MCF 10A (cell line): ENCODE data around the gene PARD3B. TPM values are rescaled to one million over a fixed set of nuclear protein-coding genes. Genes with fewer than 3 reads are reported as not detected.

Experiments used
- BruUV-seq: library from RNA; stranded (reverse); fragments of 400-500 nt; replicated peaks from 2 replicates; lab custom pipeline; 2021; lab: Mats Ljungman, UMichigan
- CTCF ChIA-PET: fragments of 300-600 bp; sonication (Branson Sonifier 250); formaldehyde crosslinking; extraction: SDS; loops from one replicate; lab custom pipeline; 2021; ENCODE audit warnings: antibody characterized with exemption, inconsistent platforms; lab: Yijun Ruan, JAX
- POLR2A ChIA-PET: fragments of 300-600, 350-650 bp; sonication (Branson Sonifier 250); formaldehyde crosslinking; extraction: SDS; loops from one replicate; lab custom pipeline; 2020; ENCODE audit warnings: antibody characterized with exemption, inconsistent platforms; lab: Yijun Ruan, JAX
- DNase-seq: peaks from one replicate; pipeline ENCODE4 v3.0.0-alpha.2; 2018; ENCODE audit not compliant: unreplicated experiment
- H3K27ac Mint-ChIP-seq: one replicate; pipeline ENCODE4 v1.8.0; 2022; ENCODE audit warnings: mild to moderate bottlenecking, low read depth, mixed read lengths; ENCODE audit not compliant: unreplicated experiment
- H3K27me3 Mint-ChIP-seq: one replicate; pipeline ENCODE4 v1.8.0; 2022; ENCODE audit warnings: mixed read lengths; ENCODE audit not compliant: insufficient read depth, unreplicated experiment
- H3K36me3 Mint-ChIP-seq: one replicate; pipeline ENCODE4 v1.8.0; 2022; ENCODE audit warnings: mild to moderate bottlenecking, moderate library complexity, mixed read lengths; ENCODE audit not compliant: insufficient read depth, unreplicated experiment
- H3K4me1 Mint-ChIP-seq: one replicate; pipeline ENCODE4 v1.8.0; 2022; ENCODE audit warnings: mixed read lengths; ENCODE audit not compliant: insufficient read depth, unreplicated experiment
- H3K4me3 Mint-ChIP-seq: one replicate; pipeline ENCODE4 v1.8.0; 2022; ENCODE audit warnings: mild to moderate bottlenecking, moderate library complexity, mixed read lengths; ENCODE audit not compliant: unreplicated experiment
- H3K9me3 Mint-ChIP-seq: one replicate; pipeline ENCODE4 v1.8.0; 2022; ENCODE audit warnings: mixed read lengths; ENCODE audit not compliant: unreplicated experiment
- intact Hi-C: fragments of 100-400 bp; cut with micrococcal nuclease; formaldehyde crosslinking; loops from 2 replicates; pipeline ENCODE4 v1.14.1; 2022
- total RNA-seq: library from RNA; stranded (reverse); gene quantifications from 2 replicates; pipeline ENCODE4 v1.2.3, GENCODE V29; 2022
- TF ChIP-seq, protein P1 (sequence below): fragments of 200-600 bp; IDR thresholded peaks from one replicate; pipeline ENCODE4 v1.8.0; 2022; ENCODE audit warnings: antibody characterized with exemption, mild to moderate bottlenecking; ENCODE audit not compliant: unreplicated experiment

PARD3B gene
- total RNA-seq, 1 experiment from 2014 or later = 11.6 TPM

DNA sequence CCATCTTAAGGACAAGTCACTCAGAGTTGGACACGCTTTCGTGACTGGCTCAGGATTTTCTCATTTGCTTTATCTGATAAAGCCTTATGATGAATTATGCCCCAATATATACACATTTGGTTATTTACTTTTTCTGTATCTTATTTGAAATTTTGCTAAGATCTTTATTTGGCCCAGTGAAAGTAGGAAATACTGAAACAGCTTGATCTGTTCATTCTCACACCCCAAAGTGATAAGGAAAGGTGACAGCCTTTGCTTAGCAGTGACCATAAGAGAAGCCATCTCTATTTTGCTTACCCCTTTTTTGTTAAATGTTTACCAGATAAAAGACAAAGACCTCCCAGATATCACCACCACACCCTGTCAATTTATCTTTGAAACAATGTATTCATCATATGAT lies 428.3 kb downstream of the PARD3B start:
- no peak overlapping the region for H3K27ac Mint-ChIP-seq

DNA sequence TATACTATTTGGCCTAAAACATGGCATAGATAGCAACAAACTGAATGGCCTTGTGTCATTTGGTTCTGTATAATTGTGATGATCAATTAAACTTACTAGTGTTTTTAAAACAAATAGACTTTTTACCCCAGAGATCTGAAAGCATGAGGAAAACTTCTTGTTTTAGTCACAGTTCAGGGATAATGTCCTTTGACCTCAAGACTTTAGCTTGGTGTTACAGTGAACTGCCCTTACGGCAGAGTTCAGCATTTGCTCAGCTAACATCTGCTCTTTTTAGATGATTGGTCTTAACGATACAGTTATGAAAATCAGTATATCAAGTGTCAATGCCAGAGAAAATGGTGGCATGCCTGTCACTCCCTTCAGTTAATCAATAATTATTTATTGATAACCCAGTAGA lies 429.2 kb downstream of the PARD3B start:
- Mint-ChIP-seq H3K4me3 (no peak overlapping the region), H3K36me3 (no peaks in the 10 kb centered on the region), H3K27me3 (no peaks in the 10 kb centered on the region), H3K9me3 (no peaks in the 10 kb centered on the region), H3K27ac (no peak overlapping the region), H3K4me1 (no peaks in the 10 kb centered on the region)
- no TSS peak for BruUV-seq
- POLR2A ChIA-PET = no interaction called here
- TF ChIP-seq, protein P1, sequence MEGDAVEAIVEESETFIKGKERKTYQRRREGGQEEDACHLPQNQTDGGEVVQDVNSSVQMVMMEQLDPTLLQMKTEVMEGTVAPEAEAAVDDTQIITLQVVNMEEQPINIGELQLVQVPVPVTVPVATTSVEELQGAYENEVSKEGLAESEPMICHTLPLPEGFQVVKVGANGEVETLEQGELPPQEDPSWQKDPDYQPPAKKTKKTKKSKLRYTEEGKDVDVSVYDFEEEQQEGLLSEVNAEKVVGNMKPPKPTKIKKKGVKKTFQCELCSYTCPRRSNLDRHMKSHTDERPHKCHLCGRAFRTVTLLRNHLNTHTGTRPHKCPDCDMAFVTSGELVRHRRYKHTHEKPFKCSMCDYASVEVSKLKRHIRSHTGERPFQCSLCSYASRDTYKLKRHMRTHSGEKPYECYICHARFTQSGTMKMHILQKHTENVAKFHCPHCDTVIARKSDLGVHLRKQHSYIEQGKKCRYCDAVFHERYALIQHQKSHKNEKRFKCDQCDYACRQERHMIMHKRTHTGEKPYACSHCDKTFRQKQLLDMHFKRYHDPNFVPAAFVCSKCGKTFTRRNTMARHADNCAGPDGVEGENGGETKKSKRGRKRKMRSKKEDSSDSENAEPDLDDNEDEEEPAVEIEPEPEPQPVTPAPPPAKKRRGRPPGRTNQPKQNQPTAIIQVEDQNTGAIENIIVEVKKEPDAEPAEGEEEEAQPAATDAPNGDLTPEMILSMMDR = no peak
- intact Hi-C loops = no loop called here
- no peak for DNase-seq
- CTCF ChIA-PET = no interaction called here

More for the DNA sequence above, 428.3 kb downstream of the PARD3B start:
- Mint-ChIP-seq H3K4me3 (no peak overlapping the region), H3K36me3 (no peaks in the 10 kb centered on the region), H3K27me3 (no peaks in the 10 kb centered on the region), H3K4me1 (no peaks in the 10 kb centered on the region), H3K9me3 (no peaks in the 10 kb centered on the region)
- ChIA-PET CTCF (no interaction called here), POLR2A (no interaction called here)
- no peak for DNase-seq
- BruUV-seq = no TSS peak
- TF ChIP-seq, protein P1 = no peak
- intact Hi-C loops = no loop called here

DNA sequence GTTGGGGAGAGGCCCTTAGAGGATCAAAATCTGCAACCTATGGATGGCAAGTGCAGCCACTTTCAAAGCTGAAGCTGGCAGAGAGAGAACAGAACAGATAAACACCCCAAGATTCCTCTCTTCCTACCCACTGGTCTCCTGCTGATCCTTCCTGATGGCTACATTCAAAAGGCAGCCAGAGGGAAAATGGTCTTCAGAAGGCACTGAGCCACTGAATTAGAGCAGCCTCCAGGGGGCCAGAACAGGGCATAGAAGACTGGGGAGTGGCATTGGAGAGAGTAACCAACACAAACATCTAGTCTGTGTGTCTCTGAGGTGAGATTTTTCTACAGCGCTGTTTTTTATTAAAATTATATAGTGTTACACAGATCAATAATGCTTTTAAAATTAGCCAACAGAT lies 432.6 kb downstream of the PARD3B start:
- no peaks in the 10 kb centered on the region for H3K9me3 Mint-ChIP-seq
- no peak overlapping the region for H3K27ac Mint-ChIP-seq
- intact Hi-C loops = no loop called here
- DNase-seq = no peak
- POLR2A ChIA-PET = no interaction called here
- CTCF ChIA-PET = no interaction called here
- H3K36me3 Mint-ChIP-seq = no peaks in the 10 kb centered on the region
- H3K27me3 Mint-ChIP-seq = no peaks in the 10 kb centered on the region
- TF ChIP-seq, protein P1 = no peak
- no peaks in the 10 kb centered on the region for H3K4me1 Mint-ChIP-seq
- no TSS peak for BruUV-seq
- H3K4me3 Mint-ChIP-seq = no peak overlapping the region

DNA sequence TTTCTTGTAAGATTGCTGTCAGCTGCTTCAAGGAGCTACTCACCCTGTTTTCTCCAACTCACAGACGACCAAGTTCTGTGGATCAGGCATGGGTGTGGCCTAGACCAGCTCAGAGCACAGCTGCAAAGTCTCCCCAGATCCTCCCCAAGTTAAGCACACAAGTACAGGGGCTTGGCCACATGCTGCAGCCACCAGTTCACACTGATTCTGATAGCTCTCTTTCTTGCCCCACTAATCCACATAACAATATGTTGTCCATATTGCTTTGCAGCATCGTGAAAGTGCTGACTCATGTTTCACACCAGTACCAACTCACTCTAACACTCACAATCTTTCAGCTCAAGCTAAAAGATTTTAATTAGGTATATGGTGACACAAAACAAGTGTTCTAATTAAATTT lies 437.0 kb downstream of the PARD3B start:
- CTCF ChIA-PET = interaction anchor here (0.6 to 1.5 kb wide), 2 partner anchors 60 to 111 kb away, joined by 3 to 5 read pairs; no protein-coding TSS in a partner anchor
- no peaks in the 10 kb centered on the region for H3K4me1 Mint-ChIP-seq

More for the DNA sequence above, 437.0 kb downstream of the PARD3B start:
- Mint-ChIP-seq H3K27ac (no peak overlapping the region), H3K27me3 (no peaks in the 10 kb centered on the region), H3K4me3 (no peak overlapping the region), H3K36me3 (no peaks in the 10 kb centered on the region), H3K9me3 (no peaks in the 10 kb centered on the region)
- POLR2A ChIA-PET = interaction anchor here (0.6 kb wide), 1 partner anchor 84 kb away, joined by 3 read pairs; no protein-coding TSS in a partner anchor
- intact Hi-C loops = no loop called here
- TF ChIP-seq, protein P1 = no peak
- DNase-seq = peak; percentile 6
- BruUV-seq = no TSS peak
